ENCODE data around the gene SMIM38.

GRCh38 chr11:69186316-69187260, 30.9 kb downstream of the SMIM38 start:
- TF ChIP-seq REST (IDR thresholded peaks at IDR 0.05; ENCODE audit: low read depth) (no peak), CTCF (IDR thresholded peaks at IDR 0.05 in 2 of 3, conservative IDR thresholded peaks at IDR 0.05 in 1 of 3; ENCODE audit: borderline replicate concordance in 1 of 3, insufficient read depth in 1 of 3, low read depth in 2 of 3, low read length in 2 of 3) (peak in 2 of 3 experiments; percentile 24 to 29; a peak in 2 of 6 replicates), ZNF274 (IDR thresholded peaks at IDR 0.05; ENCODE audit: low read depth, low read length) (no peak), ZBTB33 (IDR thresholded peaks at IDR 0.05; ENCODE audit: extremely low read depth, insufficient replicate concordance, low read length) (no peak), YY1 (IDR thresholded peaks at IDR 0.05; ENCODE audit: extremely low read depth, insufficient replicate concordance, low read depth, low read length) (no peak), SP1 (IDR thresholded peaks at IDR 0.05; ENCODE audit: low read depth) (no peak), CEBPB (IDR thresholded peaks at IDR 0.05; ENCODE audit: low read depth) (no peak), POLR2AphosphoS5 (IDR thresholded peaks at IDR 0.05; ENCODE audit: low read depth, low read length) (no peak), EZH2phosphoT487 (IDR thresholded peaks at IDR 0.05; ENCODE audit: borderline replicate concordance) (no peak), EZH2 (IDR thresholded peaks at IDR 0.05) (no peak), POLR2A (IDR thresholded peaks at IDR 0.05; ENCODE audit: borderline replicate concordance, extremely low read depth, insufficient read depth, insufficient read length) (no peak), FOSL1 (IDR thresholded peaks at IDR 0.05; ENCODE audit: low read depth) (no peak), MAX (IDR thresholded peaks at IDR 0.05) (no peak)
